HS-5 (cell line): Measurements from ENCODE around the gene GSG1.

Experiments
- DNase-seq: peaks from one replicate; pipeline ENCODE4 v3.0.0-alpha.2; 2012; ENCODE audit warnings: low read depth

Gene GSG1

GRCh38 chr12:13119826-13120225 is 16.4 kb upstream of the GSG1 start:
- DNase-seq = no peak

GRCh38 chr12:13117029-13117428 is 13.6 kb upstream of the GSG1 start:
- no peak for DNase-seq

- DNase-seq = no peak
These were observed 12.8 kb upstream of the GSG1 start for GRCh38 chr12:13116259-13116658.

GRCh38 chr12:13114251-13115052 is 11.0 kb upstream of the GSG1 start:
- no peak for DNase-seq

- DNase-seq = no peak
These were observed 9.5 kb upstream of the GSG1 start for GRCh38 chr12:13112968-13113367.

- no peak for DNase-seq
These were observed 3.2 kb upstream of the GSG1 start for GRCh38 chr12:13106666-13107065.

GRCh38 chr12:13105781-13106180 is 2.3 kb upstream of the GSG1 start:
- no peak for DNase-seq

- DNase-seq = no peak
These were observed 942 bp upstream of the GSG1 start for GRCh38 chr12:13104409-13104808.

- DNase-seq = no peak
These were observed 839 bp downstream of the GSG1 start for GRCh38 chr12:13102461-13103195.

- no peak for DNase-seq
These were observed 1.6 kb downstream of the GSG1 start for GRCh38 chr12:13101821-13102375.

GRCh38 chr12:13100882-13101769 is 2.3 kb downstream of the GSG1 start:
- DNase-seq = peak; percentile 86

GRCh38 chr12:13100605-13100881 is 2.9 kb downstream of the GSG1 start:
- no peak for DNase-seq

GRCh38 chr12:13099844-13100604 is 3.4 kb downstream of the GSG1 start:
- DNase-seq = no peak

- DNase-seq = no peak
These were observed 4.2 kb downstream of the GSG1 start for GRCh38 chr12:13099066-13099843.

GRCh38 chr12:13097491-13098011 is 5.9 kb downstream of the GSG1 start:
- DNase-seq = no peak

- no peak for DNase-seq
These were observed 8.0 kb downstream of the GSG1 start for GRCh38 chr12:13095266-13095995.

GRCh38 chr12:13094367-13094766 is 9.1 kb downstream of the GSG1 start:
- peak; percentile 68 for DNase-seq

- no peak for DNase-seq
These were observed 9.6 kb downstream of the GSG1 start for GRCh38 chr12:13093848-13094220.

- DNase-seq = no peak
These were observed 10.1 kb downstream of the GSG1 start for GRCh38 chr12:13093191-13093847.
